ENCODE data around the gene UAP1. TPM values are rescaled to one million over a fixed set of nuclear protein-coding genes. Genes with fewer than 3 reads are reported as not detected.

The UAP1 gene
- polyA plus RNA-seq, 1 donor from 2014 or later: 40.1 TPM

GRCh38 chr1:162566870-162567269 lies 5.3 kb downstream of the UAP1 start:
- Histone ChIP-seq H3K4me3 (ENCODE audit: low read length) (no peak overlapping the region), H3K27ac (ENCODE audit: low read length) (no peak overlapping the region), H3F3A (ENCODE audit: insufficient read depth, low read length, poor library complexity, severe bottlenecking) (no peaks in the 10 kb centered on the region), H4K20me1 (ENCODE audit: insufficient read depth) (no peaks in the 10 kb centered on the region), H3K9me2 (ENCODE audit: insufficient read depth, low read length) (no peaks in the 10 kb centered on the region), H3K36me3 (ENCODE audit: insufficient read depth, low read length) (no peaks in the 10 kb centered on the region), H3K79me2 (replicated peaks; ENCODE audit: insufficient read depth, low read length) (peaks cover 7% of the 10 kb centered on the region), H3K9ac (ENCODE audit: low read length) (no peak overlapping the region), H3K9me3 (ENCODE audit: low read length) (no peaks in the 10 kb centered on the region), H3K4me2 (ENCODE audit: low read length) (no peak overlapping the region), H2AFZ (ENCODE audit: low read depth, low read length) (no peak overlapping the region), H3K27me3 (ENCODE audit: insufficient read depth, low read depth, low read length) (no peaks in the 10 kb centered on the region)
- TF ChIP-seq SMC3 (conservative IDR thresholded peaks at IDR 0.05; ENCODE audit: poor library complexity): no peak
- no peak for TF ChIP-seq TAF1 (IDR thresholded peaks at IDR 0.05; ENCODE audit: low read depth)
- TF ChIP-seq REST (IDR thresholded peaks at IDR 0.05; ENCODE audit: borderline replicate concordance): no peak
- no peak for TF ChIP-seq MXI1 (conservative IDR thresholded peaks at IDR 0.05; ENCODE audit: poor library complexity, severe bottlenecking)
- no peak for TF ChIP-seq RAD21 (conservative IDR thresholded peaks at IDR 0.05)
- TF ChIP-seq EP300 (conservative IDR thresholded peaks at IDR 0.05; ENCODE audit: poor library complexity, severe bottlenecking): no peak
- no peak for TF ChIP-seq EZH2 (IDR thresholded peaks at IDR 0.05; ENCODE audit: borderline replicate concordance, insufficient read depth, low read length, poor library complexity, severe bottlenecking)
- no peak for TF ChIP-seq POLR2AphosphoS5 (IDR thresholded peaks at IDR 0.05)
- no peak for TF ChIP-seq CTCF (IDR thresholded peaks at IDR 0.05; ENCODE audit: poor library complexity, severe bottlenecking)

- Histone ChIP-seq H3K79me2 (replicated peaks; ENCODE audit: insufficient read depth, low read length) (peaks cover 7% of the 10 kb centered on the region), H3K9me3 (ENCODE audit: low read length) (no peaks in the 10 kb centered on the region), H3K4me3 (ENCODE audit: low read length) (no peak overlapping the region), H3K9me2 (ENCODE audit: insufficient read depth, low read length) (no peaks in the 10 kb centered on the region), H4K20me1 (ENCODE audit: insufficient read depth) (no peaks in the 10 kb centered on the region), H3K36me3 (ENCODE audit: insufficient read depth, low read length) (no peaks in the 10 kb centered on the region), H3K27ac (ENCODE audit: low read length) (no peak overlapping the region), H2AFZ (ENCODE audit: low read depth, low read length) (no peak overlapping the region), H3F3A (ENCODE audit: insufficient read depth, low read length, poor library complexity, severe bottlenecking) (no peaks in the 10 kb centered on the region), H3K9ac (ENCODE audit: low read length) (no peak overlapping the region), H3K4me2 (ENCODE audit: low read length) (no peak overlapping the region), H3K27me3 (ENCODE audit: insufficient read depth, low read depth, low read length) (no peaks in the 10 kb centered on the region)
- TF ChIP-seq POLR2AphosphoS5 (IDR thresholded peaks at IDR 0.05): no peak
- no peak for TF ChIP-seq MXI1 (conservative IDR thresholded peaks at IDR 0.05; ENCODE audit: poor library complexity, severe bottlenecking)
- no peak for TF ChIP-seq EP300 (conservative IDR thresholded peaks at IDR 0.05; ENCODE audit: poor library complexity, severe bottlenecking)
- TF ChIP-seq TAF1 (IDR thresholded peaks at IDR 0.05; ENCODE audit: low read depth): no peak
- TF ChIP-seq RAD21 (conservative IDR thresholded peaks at IDR 0.05): no peak
- TF ChIP-seq REST (IDR thresholded peaks at IDR 0.05; ENCODE audit: borderline replicate concordance): no peak
Observed at GRCh38 chr1:162568802-162569201, 7.3 kb downstream of the UAP1 start.
